ENCODE results near the gene C16orf89.
"Not testable (repeated sequence)": the region's sequence is repeated elsewhere in the genome, so short reads cannot be mapped to it uniquely, and the experiment has no call there.

Gene C16orf89

GRCh38 chr16:5084099-5084731 is 18.5 kb upstream of the C16orf89 start:
- DNase-seq (ENCODE audit: low spot score) = not testable (repeated sequence)

- DNase-seq (ENCODE audit: low spot score) = not testable (repeated sequence)
Measured at GRCh38 chr16:5083646-5084045, 17.9 kb upstream of the C16orf89 start.

GRCh38 chr16:5080996-5081395 is 15.2 kb upstream of the C16orf89 start:
- not testable (repeated sequence) for DNase-seq (ENCODE audit: low spot score)

- not testable (repeated sequence) for DNase-seq (ENCODE audit: low spot score)
Measured at GRCh38 chr16:5080461-5080860, 14.7 kb upstream of the C16orf89 start.

GRCh38 chr16:5078626-5079025 is 12.9 kb upstream of the C16orf89 start:
- DNase-seq (ENCODE audit: low spot score) = no peak

GRCh38 chr16:5077304-5077703 is 11.5 kb upstream of the C16orf89 start:
- no peak for DNase-seq (ENCODE audit: low spot score)

GRCh38 chr16:5075637-5076036 is 9.9 kb upstream of the C16orf89 start:
- no peak for DNase-seq (ENCODE audit: low spot score)

- DNase-seq (ENCODE audit: low spot score) = not testable (repeated sequence)
Measured at GRCh38 chr16:5073771-5074170, 8.0 kb upstream of the C16orf89 start.

- DNase-seq (ENCODE audit: low spot score) = no peak
Measured at GRCh38 chr16:5073279-5073629, 7.5 kb upstream of the C16orf89 start.

- DNase-seq (ENCODE audit: low spot score) = no peak
Measured at GRCh38 chr16:5072334-5073278, 6.8 kb upstream of the C16orf89 start.

- peak; percentile 99 for DNase-seq (ENCODE audit: low spot score)
Measured at GRCh38 chr16:5071681-5072333, 6.1 kb upstream of the C16orf89 start, which contains the start of gene ALG1. TSS of gene ALG1 (plus strand) at chr16:5071843. CDS start at chr16:5071850, 7 bp downstream.

GRCh38 chr16:5071341-5071680 is 5.6 kb upstream of the C16orf89 start:
- no peak for DNase-seq (ENCODE audit: low spot score)

- no peak for DNase-seq (ENCODE audit: low spot score)
Measured at GRCh38 chr16:5070431-5071186, 4.9 kb upstream of the C16orf89 start.

- DNase-seq (ENCODE audit: low spot score) = no peak
Measured at GRCh38 chr16:5069854-5070253, 4.1 kb upstream of the C16orf89 start.

GRCh38 chr16:5069048-5069447 is 3.3 kb upstream of the C16orf89 start:
- DNase-seq (ENCODE audit: low spot score) = no peak

GRCh38 chr16:5066511-5066910 is 755 bp upstream of the C16orf89 start:
- no peak for DNase-seq (ENCODE audit: low spot score)

- no peak for DNase-seq (ENCODE audit: low spot score)
Measured at GRCh38 chr16:5065326-5065725, 430 bp downstream of the C16orf89 start.

GRCh38 chr16:5064915-5065314 is 841 bp downstream of the C16orf89 start:
- DNase-seq (ENCODE audit: low spot score) = no peak

- DNase-seq (ENCODE audit: low spot score) = no peak
Measured at GRCh38 chr16:5062790-5063765, 2.7 kb downstream of the C16orf89 start.

- DNase-seq (ENCODE audit: low spot score) = no peak
Measured at GRCh38 chr16:5062051-5062450, 3.7 kb downstream of the C16orf89 start.
